ENCODE results near the gene RNF151. TPM values are rescaled to one million over a fixed set of nuclear protein-coding genes. Genes with fewer than 3 reads are reported as not detected.
"Not testable (repeated sequence)": the region's sequence is repeated elsewhere in the genome, so short reads cannot be mapped to it uniquely, and the experiment has no call there.

The RNF151 gene
- polyA plus RNA-seq, 6 donors from 2014 or later, result not detected

DNA sequence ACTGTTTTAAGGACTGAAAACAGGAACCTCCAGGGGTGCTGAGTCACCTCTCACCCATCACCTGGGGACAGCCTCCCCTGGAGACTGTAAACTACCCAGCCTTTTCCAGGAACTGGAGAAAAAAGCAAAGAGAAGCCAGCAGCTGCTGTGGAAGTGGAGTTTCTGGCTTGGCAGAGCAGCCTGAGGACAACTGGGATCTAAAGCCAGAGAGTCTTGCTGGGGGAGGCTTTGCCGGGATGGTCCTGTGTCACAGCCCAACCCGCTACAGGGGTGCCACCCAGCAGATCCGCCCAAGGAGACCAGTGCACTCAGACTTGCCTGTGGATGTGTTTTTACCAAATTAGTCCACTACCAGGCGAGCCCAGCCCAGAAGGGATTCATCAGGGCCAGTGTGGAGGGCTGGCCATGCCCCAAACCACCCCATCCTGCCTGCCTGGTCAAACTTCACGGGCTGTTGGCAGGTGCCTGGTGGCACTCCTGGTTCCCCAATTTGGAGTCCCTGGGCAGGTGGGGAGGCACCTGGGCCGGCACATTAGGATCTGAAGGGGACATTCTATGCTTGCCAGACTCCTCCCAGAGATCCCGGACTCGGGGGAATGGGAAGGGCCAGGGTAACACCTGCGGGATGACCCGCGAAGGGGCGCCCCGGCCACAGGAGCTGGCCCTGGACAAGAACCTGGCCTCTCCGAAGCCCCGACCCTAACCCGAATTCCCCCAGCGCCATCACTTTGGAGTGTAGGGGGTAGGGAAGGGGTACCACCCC lies 24.4 kb upstream of the RNF151 start:
- no peak for ATAC-seq (ENCODE audit: low read depth in 2 of 2)
- Mint-ChIP-seq H3K4me3 (peak overlapping the region; percentile 83 to 92 (median 90)), H3K36me3 (no peaks in the 10 kb centered on the region), H3K9me3 (no peaks in the 10 kb centered on the region), H3K27me3 (no peaks in the 10 kb centered on the region), H3K4me1 (peaks cover 10 to 18% (median 15%) of the 10 kb centered on the region in 3 donors), H3K27ac (peak overlapping the region in 3 of 6 donors; percentile 42 to 77 (median 49))
- DNase-seq, result no peak

DNA sequence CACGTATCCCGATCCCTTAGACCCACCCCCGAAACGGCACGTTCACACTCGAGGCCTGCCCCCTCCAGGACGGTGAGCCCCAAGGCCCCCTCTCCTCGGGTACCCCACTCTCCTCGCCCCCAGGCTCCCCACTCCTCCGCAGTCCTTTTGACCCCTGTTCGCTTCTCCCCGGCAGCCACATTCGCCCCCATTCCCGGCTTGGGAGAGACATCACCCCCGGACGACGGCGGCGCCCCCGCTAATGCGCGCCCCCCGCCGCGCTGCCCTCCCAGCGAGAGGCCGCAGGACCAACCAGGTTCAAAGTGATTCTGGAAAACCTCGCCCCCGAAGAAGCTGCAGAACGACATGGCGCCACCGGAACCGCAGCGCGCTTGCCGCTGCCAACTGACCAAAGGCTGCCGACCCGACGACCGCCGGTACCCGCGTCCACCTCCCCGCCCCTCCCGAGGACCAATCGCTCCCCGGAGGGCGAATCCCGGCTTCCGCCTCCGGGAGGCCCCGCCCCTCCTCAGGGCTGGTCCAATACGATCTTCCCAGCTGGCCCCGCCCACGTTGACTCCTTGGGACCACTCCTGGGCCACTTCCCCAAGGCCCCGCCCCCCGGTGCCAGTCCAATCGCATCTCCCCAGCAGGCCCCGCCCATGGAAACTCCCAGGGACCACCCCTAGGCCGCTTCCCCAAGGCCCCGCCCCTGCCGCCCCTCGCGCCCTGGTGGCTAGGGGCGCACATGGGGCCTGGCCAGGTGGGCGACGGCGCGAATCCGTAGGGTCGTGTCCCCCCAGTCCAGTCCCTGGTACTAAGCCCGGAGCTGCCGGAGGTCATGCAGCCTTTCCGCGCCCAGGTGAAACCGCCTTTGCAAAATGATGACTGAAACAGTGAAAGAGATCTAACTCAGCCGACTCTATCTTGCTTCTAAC lies 23.6 kb upstream of the RNF151 start, which contains the start of gene MSRB1:
Gene MSRB1, minus strand, starts transcription at position 390 of the 917 bp plus-strand sequence. Its CDS starts 43 bp downstream, at position 347.
- no peaks in the 10 kb centered on the region for H3K27me3 Mint-ChIP-seq
- peak; percentile 99 for DNase-seq
- peak; percentile 97 to 98 for ATAC-seq (ENCODE audit: low read depth in 2 of 2)
- no peaks in the 10 kb centered on the region for H3K36me3 Mint-ChIP-seq
- H3K9me3 Mint-ChIP-seq, result no peaks in the 10 kb centered on the region
- peaks cover 10 to 18% (median 15%) of the 10 kb centered on the region in 3 donors for H3K4me1 Mint-ChIP-seq
- H3K27ac Mint-ChIP-seq, result peak within 1 kb of the TSS; percentile 49 to 87 (median 72)
- peak within 1 kb of the TSS; percentile 83 to 92 (median 90) for H3K4me3 Mint-ChIP-seq

DNA sequence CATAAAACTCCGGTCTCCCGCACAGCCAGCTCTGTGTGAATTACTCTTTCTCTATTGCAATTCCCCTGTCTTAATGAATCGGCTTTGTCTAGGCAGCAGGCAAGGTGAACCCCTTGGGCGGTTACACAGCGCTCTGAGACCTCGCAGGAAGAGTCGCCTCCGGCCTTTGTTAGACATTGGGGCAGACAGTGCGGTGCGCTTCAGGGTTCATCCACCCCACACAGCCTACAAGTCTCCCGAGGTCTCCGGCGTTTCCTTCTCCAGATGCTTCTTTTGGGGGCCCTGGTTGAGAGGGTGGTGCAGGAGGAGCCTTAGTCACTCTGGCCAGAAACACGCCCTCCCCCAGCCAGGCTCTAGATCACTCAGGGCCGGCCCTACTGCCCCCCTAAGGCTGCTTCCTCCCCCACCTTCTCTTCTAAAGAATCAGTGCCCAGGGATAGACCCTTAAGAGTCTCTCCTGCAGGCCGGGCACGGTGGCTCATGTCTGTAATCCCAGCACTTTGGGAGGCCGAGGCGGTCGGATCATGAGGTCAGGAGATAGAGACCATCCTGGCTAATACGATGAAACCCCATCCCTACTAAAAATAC lies 21.9 kb upstream of the RNF151 start:
- Mint-ChIP-seq H3K36me3 (no peaks in the 10 kb centered on the region), H3K27me3 (no peaks in the 10 kb centered on the region), H3K4me1 (peaks cover 10 to 18% (median 15%) of the 10 kb centered on the region in 3 donors), H3K4me3 (peak overlapping the region in 7 of 8 donors; percentile 25 to 91 (median 82)), H3K9me3 (no peaks in the 10 kb centered on the region), H3K27ac (peak overlapping the region in 3 of 6 donors; percentile 75 to 92 (median 78))
- ATAC-seq (ENCODE audit: low read depth in 2 of 2) (no peak), DNase-seq (no peak)

DNA sequence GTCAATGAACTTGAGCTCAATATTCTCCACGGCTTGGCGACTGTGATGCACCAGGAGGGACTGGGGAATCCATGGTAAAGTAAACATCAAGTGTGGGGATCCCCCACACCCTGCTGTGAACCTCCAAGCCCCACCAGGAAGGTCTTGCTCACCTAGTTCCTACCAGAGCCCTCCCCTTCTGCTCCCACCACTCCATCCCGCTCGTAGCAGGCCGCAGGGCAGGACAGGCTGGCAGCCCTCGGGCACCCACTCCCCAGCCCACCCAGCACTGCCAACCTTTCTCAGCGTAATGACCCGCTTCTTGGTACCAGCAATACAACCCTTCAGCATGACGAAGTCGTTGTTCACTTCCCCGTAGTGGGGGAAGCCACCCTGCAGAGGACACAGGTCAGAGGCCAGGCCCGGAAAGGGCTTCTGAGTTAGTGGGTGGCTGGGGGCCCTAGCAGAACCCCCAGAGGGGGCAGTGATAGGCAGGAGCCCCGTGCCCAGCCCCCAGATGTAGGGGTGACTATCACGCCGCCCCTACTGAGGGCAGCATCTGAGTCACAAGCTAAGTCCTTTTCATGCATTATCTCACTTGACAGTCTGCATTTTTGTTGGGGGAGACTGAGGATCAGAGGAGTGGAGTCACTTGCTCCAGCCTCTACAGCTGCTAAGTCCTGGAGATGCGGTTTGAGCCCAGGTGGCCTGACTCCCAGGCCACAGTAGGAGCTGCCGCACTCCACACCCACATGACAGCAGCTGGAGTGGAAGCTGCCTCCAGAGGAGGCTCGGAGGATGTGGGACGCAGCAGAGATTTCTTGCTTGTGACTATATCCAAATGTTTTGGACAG lies 20.9 kb upstream of the RNF151 start:
- peaks cover 10 to 18% (median 15%) of the 10 kb centered on the region in 3 donors for H3K4me1 Mint-ChIP-seq
- H3K36me3 Mint-ChIP-seq, result no peaks in the 10 kb centered on the region
- peaks cover 0 to 5% (median 0%) of the 10 kb centered on the region in 3 donors for H3K27me3 Mint-ChIP-seq

DNA sequence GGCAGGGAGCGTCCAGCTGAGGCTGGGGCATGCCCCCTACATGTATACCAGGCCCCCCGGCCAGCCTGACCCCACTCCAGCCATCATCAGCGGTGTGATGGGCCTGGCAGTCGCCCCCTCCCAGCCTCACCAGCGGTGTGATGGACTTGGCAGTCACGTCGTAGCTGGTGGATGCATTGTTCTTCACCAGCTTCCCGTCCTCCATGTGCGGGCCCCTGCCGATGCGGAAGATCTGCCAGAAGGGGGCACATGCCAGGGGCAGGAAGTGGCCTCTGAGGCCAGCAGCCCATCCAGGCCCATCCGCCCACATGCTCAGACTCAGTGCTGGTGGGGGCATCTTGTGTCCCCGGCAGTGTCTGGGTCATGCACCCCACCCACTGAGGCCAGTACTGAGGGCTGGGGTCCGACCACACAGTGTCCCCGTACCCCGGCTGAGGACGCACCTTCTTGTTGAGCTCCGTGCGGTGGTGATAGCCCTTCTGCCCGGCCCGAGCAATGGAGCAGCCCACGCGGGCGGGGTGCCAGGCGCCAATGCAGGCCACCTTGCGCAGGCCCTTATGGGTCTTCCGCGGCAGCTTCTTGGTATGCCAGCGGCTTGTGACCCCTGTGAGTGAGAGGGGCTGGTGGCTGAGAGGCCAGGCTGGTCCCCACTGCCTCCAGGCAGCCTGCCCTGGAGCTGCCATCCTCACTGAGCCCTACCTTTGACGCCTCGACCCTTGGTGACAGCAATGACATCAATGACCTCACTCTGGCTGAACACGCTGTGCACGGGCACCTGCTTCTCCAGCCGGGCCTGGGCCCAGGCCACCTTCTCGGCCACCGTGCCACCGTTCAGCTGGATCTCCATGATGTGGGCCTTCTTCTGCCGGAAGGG lies 19.9 kb upstream of the RNF151 start:
- peaks cover 10 to 15% (median 10%) of the 10 kb centered on the region in 3 donors for H3K4me1 Mint-ChIP-seq
- H3K4me3 Mint-ChIP-seq, result no peak overlapping the region
- peak overlapping the region in 1 of 6 donors; percentile 47 for H3K27ac Mint-ChIP-seq
- ATAC-seq (ENCODE audit: low read depth in 2 of 2) (no peak), DNase-seq (no peak)
- no peaks in the 10 kb centered on the region for H3K36me3 Mint-ChIP-seq
- H3K27me3 Mint-ChIP-seq, result peaks cover 0 to 12% (median 0%) of the 10 kb centered on the region in 3 donors
- H3K9me3 Mint-ChIP-seq, result no peaks in the 10 kb centered on the region

More for the DNA sequence above, 20.9 kb upstream of the RNF151 start:
- Mint-ChIP-seq H3K4me3 (no peak overlapping the region), H3K27ac (peak overlapping the region in 1 of 6 donors; percentile 35), H3K9me3 (no peaks in the 10 kb centered on the region)
- no peak for DNase-seq
- no peak for ATAC-seq (ENCODE audit: low read depth in 2 of 2)

DNA sequence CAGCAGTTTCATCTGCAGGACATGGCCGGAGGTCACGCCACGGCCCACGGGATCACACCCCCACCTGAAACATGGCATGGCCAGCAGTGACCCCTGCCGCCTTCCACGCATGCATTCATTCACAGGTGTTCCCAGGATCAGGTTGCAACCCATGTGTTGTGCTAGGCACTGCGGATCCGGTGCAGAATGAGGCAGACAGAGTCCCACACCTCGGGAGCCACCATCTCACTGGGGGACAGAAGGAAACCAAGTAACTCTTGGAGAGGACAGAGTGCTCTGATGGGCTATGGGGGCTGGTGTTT lies 19.3 kb upstream of the RNF151 start:
- Mint-ChIP-seq H3K36me3 (no peaks in the 10 kb centered on the region), H3K27ac (no peak overlapping the region), H3K27me3 (peaks cover 0 to 12% (median 0%) of the 10 kb centered on the region in 3 donors), H3K4me3 (no peak overlapping the region), H3K9me3 (no peaks in the 10 kb centered on the region), H3K4me1 (peaks cover 5 to 9% (median 7%) of the 10 kb centered on the region in 3 donors)
- DNase-seq, result no peak
- ATAC-seq (ENCODE audit: low read depth in 2 of 2), result no peak

DNA sequence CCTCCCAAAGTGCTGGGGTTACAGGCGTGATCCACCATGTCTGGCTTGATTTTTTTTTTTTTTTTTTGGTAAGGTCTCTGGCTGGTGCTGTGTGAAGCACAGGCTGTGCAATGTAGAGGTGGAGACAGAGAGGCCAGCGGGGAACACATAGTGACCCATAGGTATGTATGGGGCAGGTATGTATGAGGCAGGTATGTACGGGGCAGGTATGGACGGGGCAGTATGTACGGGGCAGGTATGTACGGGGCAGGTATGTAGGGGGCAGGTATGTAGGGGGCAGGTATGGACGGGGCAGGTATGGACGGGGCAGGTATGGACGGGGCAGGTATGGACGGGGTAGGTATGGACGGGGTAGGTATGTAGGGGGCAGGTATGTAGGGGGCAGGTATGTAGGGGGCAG lies 17.1 kb upstream of the RNF151 start:
- H3K27me3 Mint-ChIP-seq, result peaks cover 0 to 12% (median 0%) of the 10 kb centered on the region in 3 donors
- no peak for DNase-seq
- no peaks in the 10 kb centered on the region for H3K9me3 Mint-ChIP-seq
- no peak for ATAC-seq (ENCODE audit: low read depth in 2 of 2)
- H3K4me1 Mint-ChIP-seq, result peaks cover 0 to 1% (median 0%) of the 10 kb centered on the region in 3 donors
- H3K36me3 Mint-ChIP-seq, result no peaks in the 10 kb centered on the region
- H3K27ac Mint-ChIP-seq, result no peak overlapping the region
- H3K4me3 Mint-ChIP-seq, result peak overlapping the region in 1 of 8 donors; percentile 33

DNA sequence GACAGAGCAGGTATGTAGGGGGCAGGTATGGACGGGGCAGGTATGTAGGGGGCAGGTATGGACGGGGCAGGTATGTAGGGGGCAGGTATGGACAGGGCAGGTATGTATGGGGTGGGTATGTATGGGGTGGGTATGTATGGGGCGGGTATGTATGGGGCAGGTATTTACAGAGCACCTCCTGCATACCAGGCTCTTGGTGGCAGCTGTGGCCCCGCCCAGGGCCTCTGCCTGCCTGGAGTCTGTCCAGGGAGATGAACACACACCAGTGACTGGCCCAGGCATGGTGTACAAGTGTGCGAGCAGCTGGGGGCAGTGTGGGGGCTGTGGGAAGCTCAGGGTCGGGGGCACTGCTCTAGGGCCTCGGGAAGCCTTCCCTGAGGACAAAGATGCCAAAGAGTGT lies 16.6 kb upstream of the RNF151 start:
- peaks cover 0 to 12% (median 0%) of the 10 kb centered on the region in 3 donors for H3K27me3 Mint-ChIP-seq
- ATAC-seq (ENCODE audit: low read depth in 2 of 2) (no peak), DNase-seq (no peak)
- no peak overlapping the region for H3K4me3 Mint-ChIP-seq
- H3K27ac Mint-ChIP-seq, result no peak overlapping the region
- no peaks in the 10 kb centered on the region for H3K4me1 Mint-ChIP-seq
- no peaks in the 10 kb centered on the region for H3K36me3 Mint-ChIP-seq
- no peaks in the 10 kb centered on the region for H3K9me3 Mint-ChIP-seq

DNA sequence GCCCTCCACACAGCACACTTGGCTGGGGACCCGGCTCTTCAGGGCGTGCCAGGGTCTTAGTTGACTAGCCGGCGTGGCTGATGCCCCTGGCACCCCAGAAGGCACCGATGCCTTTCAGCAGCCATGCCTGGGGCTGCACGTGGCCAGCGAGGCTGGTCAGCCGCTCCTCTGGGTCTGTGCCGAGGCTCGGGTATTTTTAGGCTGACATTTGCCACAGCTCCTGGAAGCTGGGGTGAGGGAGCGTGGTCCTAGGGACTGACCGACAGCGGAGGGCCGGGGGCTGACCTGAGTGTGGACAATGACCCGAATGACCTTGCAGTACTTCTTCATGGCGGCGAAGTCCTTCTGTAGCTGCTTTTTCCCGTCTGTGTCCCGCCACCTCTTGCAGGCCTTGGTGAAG lies 16.1 kb upstream of the RNF151 start:
- H3K27ac Mint-ChIP-seq, result peak overlapping the region in 1 of 6 donors; percentile 33
- DNase-seq (no peak), ATAC-seq (ENCODE audit: low read depth in 2 of 2) (no peak)
- H3K27me3 Mint-ChIP-seq, result peaks cover 0 to 12% (median 0%) of the 10 kb centered on the region in 3 donors
- H3K4me1 Mint-ChIP-seq, result no peaks in the 10 kb centered on the region
- no peaks in the 10 kb centered on the region for H3K9me3 Mint-ChIP-seq
- no peaks in the 10 kb centered on the region for H3K36me3 Mint-ChIP-seq
- H3K4me3 Mint-ChIP-seq, result no peak overlapping the region

DNA sequence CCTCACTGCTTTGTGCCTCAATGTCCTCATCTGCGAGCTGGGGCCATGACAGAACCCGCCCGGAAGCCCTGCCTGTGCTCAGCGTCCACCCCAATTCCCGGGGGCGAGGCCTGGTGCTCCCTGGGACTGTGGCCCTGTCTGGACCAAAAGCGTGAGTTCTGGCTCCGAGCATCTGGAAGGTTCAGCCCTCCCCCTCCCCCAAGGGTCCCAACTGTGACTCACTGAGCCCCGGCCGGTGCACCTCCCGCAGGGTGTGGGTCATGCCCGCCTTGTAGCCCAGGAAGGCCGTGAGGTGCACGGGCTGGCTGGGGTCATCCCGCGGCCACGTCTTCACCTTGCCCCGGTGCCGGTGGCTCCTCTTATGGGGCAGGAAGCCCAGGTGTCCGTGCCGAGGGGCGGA lies 12.9 kb upstream of the RNF151 start:
- no peaks in the 10 kb centered on the region for H3K36me3 Mint-ChIP-seq
- peaks cover 0 to 2% (median 0%) of the 10 kb centered on the region in 3 donors for H3K4me1 Mint-ChIP-seq
- H3K27me3 Mint-ChIP-seq, result peaks cover 0 to 16% (median 0%) of the 10 kb centered on the region in 3 donors
- H3K4me3 Mint-ChIP-seq, result no peak overlapping the region
- H3K9me3 Mint-ChIP-seq, result no peaks in the 10 kb centered on the region
- no peak overlapping the region for H3K27ac Mint-ChIP-seq
- no peak for DNase-seq
- ATAC-seq (ENCODE audit: low read depth in 2 of 2), result no peak

DNA sequence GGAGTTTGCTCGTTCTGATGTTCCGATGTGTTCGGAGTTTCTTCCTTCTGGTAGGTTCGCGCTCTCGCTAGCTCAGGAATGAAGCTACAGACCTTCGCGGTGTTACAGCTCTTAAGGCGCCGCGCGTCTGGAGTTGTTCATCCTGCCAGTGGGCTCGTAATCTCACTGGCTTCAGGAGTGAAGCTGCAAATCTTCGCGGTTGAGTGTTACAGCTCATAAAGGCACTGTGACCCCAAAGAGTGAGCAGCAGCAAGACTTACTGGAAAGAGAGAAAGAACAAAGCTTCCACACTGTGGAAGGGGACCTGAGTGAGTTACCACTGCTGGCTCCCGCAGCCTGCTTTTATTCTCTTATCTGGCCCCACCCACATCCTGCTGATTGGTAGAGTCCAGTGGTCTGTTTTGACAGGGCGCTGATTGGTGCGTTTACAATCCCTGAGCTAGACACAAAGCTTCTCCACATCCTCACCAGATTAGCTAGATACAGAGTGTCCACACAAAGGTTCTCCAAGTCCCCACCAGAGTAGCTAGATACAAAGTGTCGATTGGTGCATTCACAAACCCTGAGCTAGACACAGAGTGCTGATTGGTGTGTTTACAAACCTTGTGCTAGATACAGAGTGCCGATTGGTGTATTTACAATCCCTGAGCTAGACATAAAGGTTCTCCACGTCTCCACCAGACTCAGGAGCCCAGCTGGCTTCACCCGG lies 9.1 kb upstream of the RNF151 start:
- not testable (repeated sequence) for H3K36me3 Mint-ChIP-seq; DNase-seq; H3K9me3 Mint-ChIP-seq; H3K27ac Mint-ChIP-seq; ATAC-seq (ENCODE audit: low read depth in 2 of 2); H3K27me3 Mint-ChIP-seq
- Mint-ChIP-seq H3K4me3 (peak overlapping the region in 1 of 8 donors; percentile 12), H3K4me1 (peaks cover 16 to 22% (median 17%) of the 10 kb centered on the region in 3 donors)

Measured in naive B cell (primary cell).